Neural progenitor cell (in vitro differentiated cells): ENCODE results near the gene ANKRD33.

Source experiments
- CTCF ChIP-seq: fragments of 200-600 bp; sonication (generic); IDR thresholded peaks from 2 replicates; pipeline ENCODE4 v1.5.1; 2017; ENCODE audit warnings: antibody characterized with exemption, mild to moderate bottlenecking
- EZH2 ChIP-seq: fragments of 200-600 bp; sonication (generic); IDR thresholded peaks from 2 replicates; pipeline ENCODE4 v1.6.1; 2017; ENCODE audit warnings: antibody characterized with exemption, mild to moderate bottlenecking, moderate library complexity
- EZH2phosphoT487 ChIP-seq: fragments of 200-600 bp; sonication (generic); IDR thresholded peaks from 2 replicates; pipeline ENCODE4 v1.6.1; 2017; ENCODE audit warnings: antibody characterized with exemption

- no peak for TF ChIP-seq EZH2
- no peak for TF ChIP-seq CTCF
- no peak for TF ChIP-seq EZH2phosphoT487
These were observed 50.0 kb downstream of the ANKRD33 start for GRCh38 chr12:51937926-51938325.
